NCI-H1105 (cell line): ENCODE results near the gene TBC1D2.

Source experiments
- DNase-seq: peaks from one replicate; lab custom pipeline; 2025; lab: John Stamatoyannopoulos, UW

TBC1D2 gene

GRCh38 chr9:98171176-98171925 lies 84.1 kb downstream of the TBC1D2 start:
- no peak for DNase-seq

GRCh38 chr9:98168941-98169488 lies 86.4 kb downstream of the TBC1D2 start:
- no peak for DNase-seq

DNA sequence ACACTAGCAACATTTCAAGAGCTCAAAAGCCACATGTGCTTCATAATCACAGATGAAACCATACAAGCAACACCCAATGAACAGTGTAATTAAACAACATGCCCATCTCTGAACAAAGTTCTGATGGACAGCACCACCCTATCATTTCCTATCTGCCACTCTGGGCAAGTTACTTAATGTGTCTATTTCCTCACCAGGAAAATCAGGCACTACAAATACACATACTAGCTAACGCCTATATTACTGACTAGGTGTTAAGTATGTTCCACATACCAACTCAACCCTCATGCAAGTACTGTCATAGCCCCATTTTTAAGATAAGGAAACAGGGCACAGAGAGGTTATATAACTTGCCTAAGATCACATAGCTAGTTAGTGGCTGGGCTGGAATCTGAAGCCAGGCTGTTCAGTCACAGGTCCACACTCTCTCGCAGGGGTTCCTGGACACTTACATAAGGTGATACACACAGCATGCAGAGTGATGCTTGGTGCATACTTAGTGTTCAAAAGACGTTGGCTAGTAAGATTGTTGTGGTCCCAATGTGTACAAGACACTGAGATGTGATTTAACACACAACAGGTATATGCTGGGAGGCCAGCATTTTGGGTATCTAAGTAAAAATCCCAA lies 87.2 kb downstream of the TBC1D2 start:
- no peak for DNase-seq

DNA sequence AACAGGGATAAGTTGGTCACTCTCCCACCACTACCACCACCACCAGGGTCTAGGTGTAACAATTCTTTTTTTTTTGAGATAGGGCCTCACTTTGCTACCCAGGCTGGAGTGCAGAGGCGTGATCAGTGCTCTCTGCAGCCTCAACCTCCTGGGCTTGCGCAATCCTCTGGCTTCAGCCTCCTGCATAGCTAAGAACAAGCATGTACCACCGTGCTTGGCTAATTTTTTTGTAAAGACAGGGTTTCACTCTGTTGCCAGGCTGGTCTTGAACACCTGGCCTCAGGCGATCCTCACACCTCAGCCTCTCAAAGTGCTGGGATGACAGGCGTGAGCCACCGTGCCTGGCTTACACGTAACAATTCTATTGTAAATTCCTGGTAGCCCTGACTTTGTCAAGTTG lies 90.5 kb downstream of the TBC1D2 start:
- no peak for DNase-seq

GRCh38 chr9:98162613-98163012 lies 92.8 kb downstream of the TBC1D2 start:
- DNase-seq: no peak

DNA sequence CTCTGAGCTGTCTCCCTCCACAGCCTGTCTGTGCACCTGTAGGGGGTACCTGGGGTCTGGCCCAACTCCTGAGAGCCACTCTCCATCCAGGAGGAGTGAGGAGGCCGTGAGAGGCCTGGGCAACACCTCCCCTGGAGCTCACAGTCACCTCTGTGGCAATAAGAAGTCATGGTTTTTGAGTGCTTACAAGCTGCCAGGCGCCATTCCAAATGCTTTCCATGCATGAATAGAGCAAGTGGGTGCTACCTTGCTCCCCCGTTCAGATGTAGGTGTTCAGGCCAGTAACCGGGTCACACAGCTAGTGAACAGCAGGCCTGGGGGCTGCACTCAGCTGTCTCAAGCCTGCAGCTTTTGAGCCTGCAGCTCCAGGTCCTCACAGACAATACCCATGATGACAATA lies 93.6 kb downstream of the TBC1D2 start:
- no peak for DNase-seq

DNA sequence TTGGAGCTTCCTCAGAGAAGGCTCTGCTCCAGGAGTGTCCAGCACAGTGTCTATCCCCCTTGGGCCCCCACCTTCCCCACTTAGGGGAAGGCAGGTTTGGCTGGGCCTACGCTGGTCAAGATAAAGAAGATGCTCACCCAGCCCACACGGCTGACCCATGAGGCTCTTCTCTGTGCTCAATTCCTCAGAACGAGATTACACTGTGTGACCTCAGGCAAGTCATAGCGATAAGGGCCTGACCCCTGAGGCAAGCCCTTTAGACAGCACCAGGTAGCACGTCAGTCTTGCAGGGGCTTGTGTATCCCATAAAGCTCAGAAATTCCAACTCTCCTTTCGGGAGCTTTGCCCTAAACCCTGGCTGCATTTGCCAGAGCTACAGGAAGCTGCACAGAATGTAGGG lies 95.7 kb downstream of the TBC1D2 start:
- DNase-seq: no peak

- no peak for DNase-seq
Measured at GRCh38 chr9:98159301-98159700, 96.1 kb downstream of the TBC1D2 start.

DNA sequence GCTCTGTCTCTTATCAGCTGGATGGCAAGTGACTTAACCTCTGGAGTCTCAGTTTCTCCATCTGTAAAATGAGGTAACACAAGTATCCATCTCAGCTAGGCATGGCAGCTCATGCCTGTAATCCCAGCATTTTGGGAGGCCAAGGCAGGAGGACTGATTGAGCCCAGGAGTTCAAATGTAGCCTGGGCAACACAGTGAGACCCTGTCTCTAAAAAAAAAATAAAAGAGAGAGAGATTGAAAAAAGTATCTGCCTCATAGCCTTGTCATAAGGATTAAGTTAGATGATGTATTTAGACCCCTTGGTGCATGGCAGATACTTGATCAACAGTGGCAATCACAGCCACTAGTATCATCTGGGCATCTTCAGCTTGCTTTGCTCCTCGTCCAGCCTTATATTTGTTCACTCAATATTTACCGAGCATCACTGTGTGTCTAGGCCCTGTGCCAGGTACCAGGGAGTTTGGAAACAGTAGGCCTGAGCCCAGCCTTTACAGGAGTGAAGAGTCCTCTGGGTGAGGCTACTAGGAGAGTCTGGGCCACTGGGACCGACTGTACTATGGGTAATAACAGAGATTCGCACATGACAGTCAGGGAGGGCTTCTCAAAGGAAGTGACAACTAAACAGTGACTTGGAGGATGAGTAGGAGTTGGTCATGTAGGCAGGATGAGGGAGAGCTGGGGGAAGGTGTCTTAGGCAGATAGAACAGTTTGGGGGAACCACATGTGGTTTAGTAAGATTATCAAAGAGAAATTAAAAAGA lies 97.2 kb downstream of the TBC1D2 start:
- DNase-seq: no peak

GRCh38 chr9:98157372-98157771 lies 98.1 kb downstream of the TBC1D2 start:
- no peak for DNase-seq

DNA sequence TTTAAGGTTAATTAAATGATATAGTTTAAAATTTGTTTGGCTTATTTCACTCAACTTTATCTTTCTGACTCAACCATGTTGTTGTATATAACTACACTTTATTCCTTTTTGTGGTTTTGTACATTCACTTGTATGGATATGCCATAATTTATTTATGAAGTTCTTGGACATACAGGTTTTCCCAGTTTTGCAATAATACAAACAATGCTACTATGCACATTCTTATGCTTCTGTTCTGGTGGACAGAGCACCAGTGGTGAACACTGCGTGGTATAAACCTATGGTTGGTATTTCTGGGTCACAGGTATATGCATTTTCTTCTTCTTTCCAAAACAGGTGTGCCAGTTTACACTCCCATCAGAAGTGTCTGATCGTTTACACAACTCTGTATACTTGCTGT lies 100.8 kb downstream of the TBC1D2 start:
- DNase-seq: no peak

DNA sequence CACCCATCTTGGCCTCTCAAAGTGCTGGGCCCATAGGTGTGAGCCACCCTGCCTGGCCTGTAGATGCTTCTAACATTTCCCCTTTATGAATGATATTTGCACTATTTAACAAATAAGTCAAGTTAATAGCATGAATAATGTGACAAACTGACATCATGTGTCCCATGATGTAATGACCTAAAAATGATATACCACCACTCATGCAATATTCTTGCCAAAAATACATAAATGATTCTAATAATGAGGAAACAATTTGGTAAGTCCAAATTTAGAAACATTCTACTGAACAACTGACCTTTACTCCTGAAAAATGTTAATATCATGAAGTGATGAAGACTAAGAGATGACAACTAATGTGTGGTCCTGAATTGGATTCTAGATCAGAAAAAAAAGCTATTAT lies 102.9 kb downstream of the TBC1D2 start:
- DNase-seq: no peak

DNA sequence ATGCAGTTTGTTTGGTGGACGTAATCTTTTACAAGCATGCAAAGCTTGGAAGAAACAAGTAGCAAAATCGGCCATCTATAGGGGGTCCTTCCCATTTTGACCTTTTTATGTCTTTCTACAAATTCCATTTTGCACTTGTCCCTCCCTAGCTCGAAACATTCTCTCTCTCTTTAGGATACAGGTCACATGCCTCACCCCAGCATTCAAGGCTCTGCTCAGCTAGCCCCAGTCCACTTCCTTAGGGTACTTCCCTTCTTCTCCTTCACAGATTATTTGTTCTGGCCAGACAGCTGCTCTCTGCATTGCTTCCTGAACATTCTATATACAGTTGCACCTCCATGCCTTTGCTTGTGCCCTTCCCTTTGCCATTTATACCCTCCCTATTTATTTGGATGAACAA lies 104.7 kb downstream of the TBC1D2 start:
- no peak for DNase-seq

GRCh38 chr9:98150164-98150563 lies 105.3 kb downstream of the TBC1D2 start:
- DNase-seq: no peak

- DNase-seq: no peak
Measured at GRCh38 chr9:98149422-98149821, 106.0 kb downstream of the TBC1D2 start.
